Mesenteric fat pad (tissue), 1 donor: ENCODE measurements around the gene USH2A. TPM values are rescaled to one million over a fixed set of nuclear protein-coding genes. Genes with fewer than 3 reads are reported as not detected.
"Not testable (repeated sequence)": the region's sequence is repeated elsewhere in the genome, so short reads cannot be mapped to it uniquely, and the experiment has no call there.

Experiments
- DNase-seq: peaks from one replicate; pipeline ENCODE4 v3.0.0-alpha.2; 2020; ENCODE audit warnings: low spot score
- total RNA-seq: library from RNA; stranded (reverse); fragmentation: NEBNext Ultra II Directional; extraction: Animal tissue kit (Norgen Biotek cat#: 25700); gene quantifications from one replicate; pipeline ENCODE4 v1.2.1, GENCODE V29; 2021
- donor health status: DM: yes; HTN: yes; CAD: no.

USH2A gene
- total RNA-seq, 1 donor from 2014 or later, result not detected

DNA sequence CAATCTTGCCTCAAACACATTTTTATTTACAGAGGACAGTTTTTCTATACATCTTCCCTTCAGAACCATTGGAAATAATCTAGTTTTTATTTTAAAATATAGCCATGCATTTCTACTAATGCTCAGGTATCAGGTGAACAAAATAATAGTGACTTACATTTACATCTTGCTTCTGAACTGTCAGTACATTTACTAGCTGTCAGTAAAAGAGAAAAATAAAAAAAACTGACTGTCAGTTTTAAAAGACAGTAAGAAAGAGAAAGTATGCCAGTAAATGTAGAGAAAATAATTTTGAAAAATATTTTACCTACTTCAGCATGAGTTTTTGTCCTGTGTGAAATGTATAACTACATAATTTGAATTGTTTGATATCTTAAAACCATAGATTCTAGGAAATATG is 33.5 kb downstream of the USH2A start:
- no peak for DNase-seq

GRCh38 chr1:216388558-216388957 is 34.7 kb downstream of the USH2A start:
- DNase-seq, result no peak

DNA sequence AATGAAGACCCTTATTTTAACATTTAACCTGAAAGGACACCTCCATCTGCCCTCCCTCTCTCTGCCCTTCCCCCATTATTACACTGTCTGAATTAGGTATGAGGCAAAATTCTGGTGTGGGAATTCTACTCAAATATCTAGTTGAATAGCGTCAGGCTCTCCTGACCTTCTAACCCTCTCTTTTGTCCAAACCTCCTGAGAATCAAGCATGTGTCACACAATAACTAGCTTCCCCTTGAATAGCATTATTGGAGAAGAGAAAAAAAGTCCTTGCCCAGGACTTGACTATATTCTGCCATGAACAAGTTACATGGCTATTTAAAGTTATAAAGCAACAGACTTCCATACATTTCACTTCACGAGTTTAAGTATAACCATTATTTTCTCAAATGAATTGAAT is 35.5 kb downstream of the USH2A start:
- DNase-seq, result no peak

GRCh38 chr1:216379441-216379840 is 43.8 kb downstream of the USH2A start:
- no peak for DNase-seq

DNA sequence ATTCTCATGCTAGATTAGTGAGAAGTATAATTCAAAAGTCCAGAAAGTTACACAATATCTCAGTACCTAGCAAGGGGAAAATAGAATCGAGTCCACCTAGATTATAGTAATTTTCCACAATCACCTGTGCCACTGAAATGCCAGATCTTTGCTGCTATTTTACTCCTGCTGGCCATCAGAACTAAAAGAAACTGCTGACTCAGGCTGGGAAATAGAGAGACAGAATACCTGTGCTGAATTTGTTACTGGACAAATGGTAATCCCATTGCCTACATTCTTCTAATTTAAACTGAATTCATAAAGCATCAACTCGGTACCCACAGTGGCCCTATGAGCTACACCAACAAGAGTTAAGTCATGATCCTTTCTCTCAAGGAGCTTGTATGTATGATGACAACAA is 55.0 kb downstream of the USH2A start:
- DNase-seq, result no peak

- no peak for DNase-seq
Observed at GRCh38 chr1:216366979-216367378, 56.3 kb downstream of the USH2A start.

GRCh38 chr1:216356945-216357344 is 66.3 kb downstream of the USH2A start:
- no peak for DNase-seq

DNA sequence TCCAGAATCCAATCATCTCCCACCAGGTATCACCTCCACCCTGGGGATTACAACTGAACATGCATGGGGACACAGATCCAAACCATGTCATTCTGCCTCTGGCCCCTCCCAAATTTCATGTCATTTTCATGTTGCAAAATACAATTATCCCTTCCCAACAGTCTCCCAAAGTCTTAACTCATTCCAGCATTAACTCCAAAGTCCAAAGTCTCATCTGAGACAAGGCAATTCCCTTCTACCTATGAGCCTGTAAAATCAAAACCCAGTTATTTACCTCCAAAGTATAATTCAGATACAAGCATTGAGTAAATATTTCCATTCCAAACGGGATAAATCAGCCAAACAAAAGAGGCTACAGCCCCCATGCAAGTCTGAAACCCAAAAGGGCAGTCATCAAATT is 73.1 kb downstream of the USH2A start:
- DNase-seq, result no peak

- DNase-seq, result no peak
Observed at GRCh38 chr1:216346526-216346925, 76.7 kb downstream of the USH2A start.

DNA sequence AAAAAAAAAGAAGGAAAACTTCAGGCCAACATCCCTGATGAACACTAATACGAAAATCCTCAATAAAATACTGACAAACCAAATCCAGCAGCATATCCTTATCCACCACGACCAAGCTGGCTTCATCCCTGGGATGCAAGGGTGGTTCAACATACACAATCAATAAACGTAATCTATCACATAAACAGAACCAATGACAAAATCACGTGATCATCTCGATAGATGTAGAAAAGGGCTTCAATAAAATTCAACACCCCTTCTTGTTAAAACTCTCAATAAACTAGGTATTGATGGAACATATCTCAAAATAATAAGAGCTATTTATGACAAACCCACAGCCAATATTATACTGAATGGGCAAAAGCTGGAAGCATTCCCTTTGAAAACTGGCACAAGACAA is 82.7 kb downstream of the USH2A start:
- not testable (repeated sequence) for DNase-seq

GRCh38 chr1:216332462-216332861 is 90.8 kb downstream of the USH2A start:
- no peak for DNase-seq

DNA sequence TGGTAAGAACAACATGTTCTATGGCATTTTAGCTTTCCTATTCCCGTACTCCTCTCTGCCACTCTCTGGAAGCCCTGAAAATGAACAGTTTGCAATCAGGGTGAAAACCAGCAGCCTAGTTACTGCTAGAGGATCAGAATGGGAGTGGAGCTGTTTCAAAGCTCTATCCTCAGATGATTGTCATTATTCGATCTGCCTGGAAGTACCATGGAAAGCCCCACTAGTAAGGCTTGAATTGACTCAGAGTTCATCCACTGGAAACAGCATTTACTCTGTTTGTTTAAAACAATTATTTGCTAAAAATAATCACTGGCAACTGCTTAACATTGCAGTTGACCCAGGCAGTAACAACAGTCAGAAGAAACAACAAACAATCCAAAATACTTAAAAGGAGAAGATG is 91.2 kb downstream of the USH2A start:
- DNase-seq, result no peak

DNA sequence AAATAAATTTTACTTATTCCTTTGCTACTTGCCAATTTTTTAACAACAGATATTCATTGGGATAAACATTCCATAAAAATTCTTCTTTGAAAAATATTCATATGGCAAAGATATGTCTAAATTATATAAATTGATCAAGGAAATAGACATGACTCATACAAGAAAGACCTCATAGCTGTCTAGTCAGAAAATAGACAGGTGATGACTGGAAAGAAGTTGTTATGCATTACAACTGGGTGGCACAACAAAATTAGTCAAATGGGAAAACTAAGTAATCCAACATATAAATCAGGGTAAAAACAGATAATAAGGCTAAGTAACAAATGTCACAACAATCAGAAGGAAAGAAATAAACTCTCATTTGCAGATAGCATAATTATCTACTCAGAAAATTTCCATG is 92.0 kb downstream of the USH2A start:
- DNase-seq, result no peak

DNA sequence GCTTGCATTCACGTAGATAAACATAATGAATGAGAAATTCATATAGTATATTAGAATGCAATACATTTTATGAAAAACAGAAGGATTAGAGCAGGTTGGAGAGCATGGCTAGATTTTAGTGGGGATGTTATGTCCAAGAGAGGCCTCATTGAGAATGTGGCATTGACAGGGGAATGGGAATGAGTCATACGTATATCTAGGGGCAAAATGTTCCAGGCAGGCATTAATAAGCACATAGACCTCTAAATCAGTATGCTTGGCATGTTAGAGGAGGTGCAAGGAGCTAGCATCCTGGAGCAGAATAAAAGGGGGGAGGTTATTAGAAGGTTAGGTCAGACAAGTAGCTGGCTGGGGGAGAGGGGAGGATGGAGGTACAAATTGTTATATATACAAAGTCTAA is 93.0 kb downstream of the USH2A start:
- no peak for DNase-seq

GRCh38 chr1:216325946-216326345 is 97.3 kb downstream of the USH2A start:
- DNase-seq, result no peak

GRCh38 chr1:216325336-216325735 is 97.9 kb downstream of the USH2A start:
- no peak for DNase-seq

GRCh38 chr1:216323344-216323743 is 99.9 kb downstream of the USH2A start:
- no peak for DNase-seq

DNA sequence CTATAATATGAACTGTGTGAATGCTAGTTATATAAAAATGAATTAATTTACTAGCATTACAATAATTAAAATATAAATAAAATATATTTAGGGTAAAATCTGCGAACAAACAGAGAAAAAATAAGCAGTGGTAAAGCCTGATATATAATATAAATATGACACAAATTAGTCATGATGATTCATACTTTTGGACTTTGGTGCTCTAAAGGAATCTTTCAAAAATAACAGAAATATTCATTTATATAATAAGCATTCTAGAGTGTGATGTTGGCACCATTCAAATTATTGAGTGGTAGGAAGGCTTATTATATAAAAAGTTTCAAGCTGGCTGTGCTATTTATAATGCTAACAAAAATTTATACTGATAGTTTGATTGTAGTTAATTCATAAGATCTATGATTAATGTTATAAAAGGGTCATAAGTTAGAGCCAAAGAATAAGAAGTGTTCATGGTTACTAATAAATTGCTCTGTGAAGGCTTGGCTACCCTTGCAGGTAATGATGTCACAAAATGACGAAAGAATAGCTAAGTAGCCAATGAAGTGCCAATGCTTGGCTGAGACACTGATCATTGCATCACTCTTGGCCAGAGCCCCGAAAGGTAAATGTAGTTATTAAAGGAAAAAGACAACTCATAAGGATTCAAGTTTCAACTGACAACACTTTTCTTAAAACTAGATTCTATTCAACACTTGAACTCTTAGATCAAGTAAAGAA is 108.7 kb downstream of the USH2A start:
- no peak for DNase-seq

DNA sequence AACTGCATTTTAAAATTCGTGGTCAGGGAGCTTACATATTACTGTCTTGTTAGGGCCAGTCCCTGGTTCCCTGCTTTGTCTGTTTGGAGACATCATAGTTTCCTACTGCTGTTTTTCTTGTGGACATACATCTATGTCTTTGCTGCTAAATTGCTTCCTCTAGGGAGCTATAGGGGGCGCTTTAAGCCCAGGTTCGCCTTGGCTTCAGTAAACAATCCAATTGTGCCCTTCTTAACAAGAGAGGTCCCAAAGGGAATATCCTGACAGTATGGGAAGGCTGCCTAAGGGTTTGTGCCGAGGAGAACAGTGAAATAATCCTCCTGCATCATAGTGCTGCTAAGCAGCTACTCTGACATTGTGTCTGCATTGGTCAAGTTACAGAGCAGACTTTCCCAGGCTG is 112.5 kb downstream of the USH2A start:
- no peak for DNase-seq

GRCh38 chr1:216306830-216307229 is 116.4 kb downstream of the USH2A start:
- no peak for DNase-seq

DNA sequence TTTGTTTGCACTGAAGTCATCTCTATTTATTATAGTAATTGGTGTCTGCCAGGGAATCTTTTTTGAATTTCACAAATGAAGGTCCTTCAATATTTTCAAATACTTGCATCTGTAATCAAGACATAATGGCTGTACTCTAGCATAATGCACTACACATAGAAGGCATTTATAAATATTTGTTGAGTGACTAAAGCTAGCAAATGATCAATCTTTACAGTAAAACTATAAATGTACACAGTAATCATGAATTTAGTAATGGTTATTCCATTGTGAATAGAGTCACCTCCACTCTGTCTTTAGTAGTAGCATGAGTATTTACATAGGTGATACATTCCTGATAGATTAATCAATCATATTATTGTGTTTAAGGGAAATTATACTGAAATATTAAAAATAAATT is 119.6 kb downstream of the USH2A start:
- DNase-seq, result no peak

DNA sequence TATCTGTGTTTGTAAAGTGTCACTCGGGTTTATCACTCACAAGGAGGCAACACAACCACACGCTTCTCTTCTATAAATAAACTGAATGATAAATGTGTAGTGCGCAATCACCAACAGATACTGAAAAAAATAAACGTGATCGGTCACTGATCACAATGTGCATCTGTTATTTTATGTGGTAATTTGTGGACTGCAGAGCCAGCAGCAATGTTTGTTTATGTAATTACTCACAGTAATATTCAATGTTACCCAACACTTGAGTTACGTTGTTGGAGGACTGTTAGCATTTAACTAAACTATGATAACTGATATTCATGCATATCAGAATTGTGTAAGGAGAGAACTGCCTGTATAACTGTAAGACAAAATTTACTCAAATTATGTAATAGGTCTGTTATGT is 129.6 kb downstream of the USH2A start:
- DNase-seq, result no peak

DNA sequence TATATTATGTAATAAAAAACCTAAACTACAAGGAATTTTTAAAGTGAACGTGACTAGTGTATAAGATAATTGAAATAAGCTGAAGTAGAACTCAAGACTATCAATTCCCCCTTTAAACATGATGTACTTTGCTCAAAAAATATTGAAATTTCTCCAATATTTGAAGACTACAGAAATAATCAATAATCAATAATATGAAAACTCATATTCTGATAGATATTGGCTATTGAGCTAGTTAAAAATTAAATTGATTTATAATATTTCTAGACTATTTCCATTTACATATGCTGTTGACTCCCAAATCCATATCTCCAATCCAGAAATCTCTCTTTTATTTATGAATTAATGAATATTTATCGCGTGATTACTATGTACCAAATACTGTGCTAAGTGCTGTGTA is 133.2 kb downstream of the USH2A start:
- DNase-seq, result no peak

DNA sequence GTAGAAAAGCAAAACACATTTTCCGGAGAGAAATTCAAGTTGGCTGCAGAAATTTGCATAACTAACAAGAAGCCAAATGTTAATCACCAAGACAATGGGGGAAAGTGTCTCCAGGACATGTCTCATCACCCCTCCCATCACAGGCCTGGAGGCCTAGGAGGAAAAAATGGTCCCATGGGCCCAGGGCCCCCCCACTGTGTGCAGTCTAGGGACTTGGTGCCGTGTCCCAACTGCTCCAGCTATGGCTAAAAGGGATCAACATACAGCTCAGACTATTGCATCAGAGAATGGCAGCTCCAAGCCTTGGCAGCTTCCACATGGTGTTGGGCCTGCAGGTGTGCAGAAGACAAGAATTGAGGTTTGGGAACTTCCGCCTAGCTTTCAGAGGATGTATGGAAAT is 138.2 kb downstream of the USH2A start:
- DNase-seq, result no peak
